Lower leg skin (tissue), 4 donors: ENCODE measurements around the gene C17orf113. TPM values are rescaled to one million over a fixed set of nuclear protein-coding genes. Genes with fewer than 3 reads are reported as not detected.
A peak's percentile ranks its signal among the peaks of the same experiment; 100 is the strongest.

ENCODE experiments used
- DNase-seq, 2 donors: peaks; one replicate each; pipeline ENCODE4 v3.0.0-alpha.2; 2019; ENCODE audit warnings: low spot score in 2 of 2
- H3K4me3 ChIP-seq: fragments of 200-600 bp; sonication (generic); 2 replicates; pipeline ENCODE4 v1.5.1; 2017; ENCODE audit warnings: mild to moderate bottlenecking, low read depth; ENCODE audit not compliant: poor library complexity, severe bottlenecking
- CTCF ChIP-seq, 3 donors: fragments of 450-650 bp; IDR thresholded peaks; one replicate each; pipeline ENCODE4 v1.5.1; 2016; ENCODE audit warnings: antibody characterized with exemption in 3 of 3, mild to moderate bottlenecking in 3 of 3, moderate library complexity in 2 of 3
- POLR2A ChIP-seq, 2 donors: fragments of 450-650 bp; IDR thresholded peaks; one replicate each; pipeline ENCODE4 v1.6.1; 2016 to 2017; ENCODE audit warnings: antibody characterized with exemption in 2 of 2, mild to moderate bottlenecking in 1 of 2, moderate library complexity in 1 of 2
- WGBS, 2 donors: methylation state at CpG; one replicate each; pipeline ENCODE4 v1.1.5; 2018; 5-methylcytosine and 5-hydroxymethylcytosine counted together
- intact Hi-C: fragments of 100-400 bp; cut with DNase I; formaldehyde crosslinking; loops from one replicate; pipeline ENCODE4 v1.15.0; 2023; ENCODE audit warnings: low total_unique reads
- total RNA-seq, 4 donors: library from RNA; depleted of rRNA; stranded (reverse); fragments of >200 nt; gene quantifications; one replicate each; pipeline ENCODE4 v1.1.0, GENCODE V29; 2016

The C17orf113 gene
- total RNA-seq, result 1 to 10 TPM in 3 of 4 donors, under 1 TPM in 1; 0.97 to 1.8 (median 1.5) TPM

GRCh38 chr17:42050393-42051012 is at the start of gene C17orf113:
Gene C17orf113, minus strand, starts transcription at chr17:42050601. Its CDS starts 7,225 bp downstream, at chr17:42043376.
- DNase-seq, result peak; percentile 22 to 90
- 1 to 7% methylated on average over 6 to 23 of the region's 65 CpGs for WGBS, 2 donors

GRCh38 chr17:42098730-42099399 is 48.5 kb upstream of the C17orf113 start:
- no peak for TF ChIP-seq CTCF (IDR thresholded peaks at IDR 0.05)
- no peak for TF ChIP-seq POLR2A (IDR thresholded peaks at IDR 0.05)
- 68 to 73% methylated on average over 14 of the region's 14 CpGs for WGBS, 2 donors
- no peak for DNase-seq
- intact Hi-C loops, result no loop called here
- H3K4me3 ChIP-seq, result no peak overlapping the region

More at GRCh38 chr17:42050393-42051012, at the start of gene C17orf113:
- no peak for TF ChIP-seq CTCF (IDR thresholded peaks at IDR 0.05)
- no peak for TF ChIP-seq POLR2A (IDR thresholded peaks at IDR 0.05)
- H3K4me3 ChIP-seq, result peak within 1 kb of the TSS; percentile 32
- intact Hi-C loops, result no loop called here

GRCh38 chr17:42097691-42098631 is 47.6 kb upstream of the C17orf113 start, which contains the start of gene ZNF385C:
Gene ZNF385C, minus strand, starts transcription at chr17:42098473. Its CDS starts 35,417 bp downstream, at chr17:42063056.
- 8 to 11% methylated on average over 33 to 44 of the region's 52 CpGs for WGBS, 2 donors
- intact Hi-C loops, result no loop called here
- no peak for DNase-seq
- TF ChIP-seq POLR2A (IDR thresholded peaks at IDR 0.05) (no peak), CTCF (IDR thresholded peaks at IDR 0.05) (no peak)
- H3K4me3 ChIP-seq, result no peak within 1 kb of the TSS

- WGBS, 2 donors, result 67 to 70% methylated on average over 8 of the region's 8 CpGs
- DNase-seq, result no peak
- no peak overlapping the region for H3K4me3 ChIP-seq
- intact Hi-C loops, result no loop called here
- TF ChIP-seq CTCF (IDR thresholded peaks at IDR 0.05) (no peak), POLR2A (IDR thresholded peaks at IDR 0.05) (no peak)
These were observed 46.1 kb upstream of the C17orf113 start for GRCh38 chr17:42096360-42097111.
